ENCODE results near the gene ZNF814. TPM values are rescaled to one million over a fixed set of nuclear protein-coding genes. Genes with fewer than 3 reads are reported as not detected.

The ZNF814 gene
- 1 to 10 TPM; 5.8 to 9.4 (median 7.5) TPM for total RNA-seq

DNA sequence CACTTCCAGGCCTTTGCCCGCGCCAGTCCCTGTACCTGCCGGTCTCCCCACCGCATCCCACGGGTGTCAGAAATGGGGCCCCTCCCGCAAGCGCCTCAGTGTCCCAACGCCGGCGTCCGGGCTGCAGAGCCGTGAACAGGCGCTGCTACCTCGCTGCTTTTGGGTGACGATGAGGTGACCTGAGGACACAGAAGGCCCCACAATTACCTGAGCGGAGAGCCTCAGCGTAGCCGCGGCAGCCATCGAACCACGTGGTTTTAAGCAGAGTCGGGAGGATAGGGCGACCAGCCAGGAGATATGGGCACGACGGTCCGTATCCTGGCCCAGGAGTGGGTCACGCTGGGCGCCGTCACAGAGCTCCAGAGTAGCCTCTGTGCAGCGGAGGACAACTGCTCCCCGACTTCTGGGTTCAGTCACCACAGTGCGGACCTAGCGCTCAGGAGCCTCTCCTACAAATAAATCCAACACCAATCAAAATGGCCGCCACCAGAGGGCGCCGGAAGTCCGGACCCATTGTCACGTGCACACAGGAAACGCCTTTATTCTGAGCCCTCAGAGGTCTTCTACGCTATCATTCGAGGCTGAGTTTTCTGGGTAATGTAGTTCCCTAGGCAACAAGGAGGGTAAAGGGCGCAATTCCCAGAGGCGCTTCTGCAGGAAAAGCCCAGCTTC is at the start of gene ZNF814:
TSS of gene ZNF814 (minus strand) at position 478 of the 672 bp plus-strand sequence. CDS start at position 243, 235 bp downstream.
- Histone ChIP-seq H3K27me3 (no peaks in the 10 kb centered on the region), H3K36me3 (peaks cover 0 to 21% (median 8%) of the 10 kb centered on the region in 4 donors), H3K27ac (replicated peaks in 1 of 4) (peak within 1 kb of the TSS; percentile 74 to 84 (median 78)), H3K4me3 (peak within 1 kb of the TSS; percentile 57 to 85 (median 74)), H3K4me1 (peaks cover 0 to 22% (median 17%) of the 10 kb centered on the region in 4 donors), H3K9me3 (peaks cover 0 to 19% (median 4%) of the 10 kb centered on the region in 4 donors)
- TF ChIP-seq POLR2AphosphoS5 (IDR thresholded peaks at IDR 0.05) (peak; percentile 60 to 69), EP300 (IDR thresholded peaks at IDR 0.05) (no peak), POLR2A (IDR thresholded peaks at IDR 0.05; ENCODE audit: low read depth) (no peak), CTCF (IDR thresholded peaks at IDR 0.05) (peak; percentile 36 to 48 (median 37))
- WGBS, result 3% methylated on average over 5 of the region's 43 CpGs
- intact Hi-C loops (cut with DNase I), result no loop called here
- DNase-seq (ENCODE audit: extremely low spot score), result peak; percentile 94

- intact Hi-C loops (cut with DNase I), result loop anchor here (5.0 kb wide), 1 partner anchor 67 kb away; the partner anchor contains the start of gene ZNF606
- Histone ChIP-seq H3K4me3 (peak overlapping the region in 2 of 4 donors; percentile 70 to 78), H3K27me3 (no peaks in the 10 kb centered on the region), H3K27ac (replicated peaks in 1 of 4) (no peak overlapping the region), H3K36me3 (peaks cover under 1 to 55% (median 10%) of the 10 kb centered on the region in 4 donors), H3K4me1 (peaks cover 4 to 18% (median 13%) of the 10 kb centered on the region in 4 donors), H3K9me3 (peaks cover 0 to 66% (median 38%) of the 10 kb centered on the region in 4 donors)
- no peak for TF ChIP-seq POLR2AphosphoS5 (IDR thresholded peaks at IDR 0.05)
- TF ChIP-seq POLR2A (IDR thresholded peaks at IDR 0.05; ENCODE audit: low read depth), result no peak
- TF ChIP-seq EP300 (IDR thresholded peaks at IDR 0.05), result no peak
- TF ChIP-seq CTCF (IDR thresholded peaks at IDR 0.05), result no peak
- no peak for DNase-seq (ENCODE audit: extremely low spot score)
- WGBS, result 88% methylated on average over 12 of the region's 12 CpGs
These were observed 46.9 kb upstream of the ZNF814 start for GRCh38 chr19:57935731-57936130.

DNA sequence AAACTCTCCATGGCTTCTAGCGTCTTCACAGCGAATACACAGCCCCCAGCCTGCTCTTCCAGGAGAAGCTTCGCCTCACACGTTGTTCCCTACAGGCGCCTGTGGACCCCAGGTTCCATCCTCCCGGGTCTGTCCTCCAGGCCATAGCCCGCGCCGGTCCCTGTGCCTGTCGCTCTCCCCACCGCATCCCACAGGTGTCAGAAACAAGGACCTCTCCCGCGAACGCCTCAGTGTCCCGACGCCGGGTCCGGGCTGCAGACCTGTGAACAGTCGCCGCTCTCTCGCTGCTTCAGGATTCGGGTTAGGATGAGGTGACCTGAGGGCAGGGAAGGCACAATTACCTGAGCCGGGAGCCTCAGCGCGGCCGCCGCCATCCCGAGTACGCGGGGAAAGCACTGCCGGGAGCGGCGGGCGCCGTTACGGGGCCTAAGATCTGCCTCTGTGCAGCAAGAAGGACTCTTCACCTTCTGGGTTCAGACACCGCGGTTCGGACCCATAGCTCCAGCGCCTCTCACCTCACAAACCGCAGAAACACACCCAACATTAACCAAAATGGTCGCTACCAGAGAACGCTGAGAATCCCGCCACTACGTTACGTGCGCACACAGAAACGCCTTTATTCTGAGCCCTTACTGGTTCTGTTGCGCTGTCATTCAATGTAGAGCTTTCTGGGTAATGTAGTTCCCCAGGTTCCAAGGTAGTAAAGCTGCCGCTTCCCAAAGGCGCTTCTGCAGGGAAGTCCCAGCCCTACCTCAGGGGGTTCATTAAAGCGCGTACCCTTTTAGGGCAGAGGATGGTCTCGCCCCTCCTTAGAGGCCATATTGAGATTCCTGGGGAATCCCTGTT is 46.2 kb upstream of the ZNF814 start, which contains the start of gene ZNF418:
TSS of gene ZNF418 (minus strand) at position 583 of the 846 bp plus-strand sequence. CDS start 1,580 bp downstream, outside the sequence.
- Histone ChIP-seq H3K27me3 (no peaks in the 10 kb centered on the region), H3K27ac (replicated peaks in 1 of 4) (peak within 1 kb of the TSS; percentile 75 to 88 (median 84)), H3K4me3 (peak within 1 kb of the TSS; percentile 70 to 83 (median 74)), H3K4me1 (peaks cover 4 to 18% (median 13%) of the 10 kb centered on the region in 4 donors), H3K9me3 (peaks cover 0 to 71% (median 36%) of the 10 kb centered on the region in 4 donors), H3K36me3 (peaks cover 0 to 53% (median 11%) of the 10 kb centered on the region in 4 donors)
- TF ChIP-seq CTCF (IDR thresholded peaks at IDR 0.05) (no peak), POLR2AphosphoS5 (IDR thresholded peaks at IDR 0.05) (peak in 1 of 2 donors; percentile 74)
- DNase-seq (ENCODE audit: extremely low spot score), result no peak
- intact Hi-C loops (cut with DNase I), result loop anchor here (5.0 kb wide), 1 partner anchor 67 kb away; the partner anchor contains the start of gene ZNF606
- 8% methylated on average over 46 of the region's 54 CpGs for WGBS

GRCh38 chr19:57927587-57927986 is 38.8 kb upstream of the ZNF814 start:
- intact Hi-C loops (cut with DNase I), result no loop called here
- TF ChIP-seq POLR2AphosphoS5 (IDR thresholded peaks at IDR 0.05) (no peak), POLR2A (IDR thresholded peaks at IDR 0.05; ENCODE audit: low read depth) (no peak), EP300 (IDR thresholded peaks at IDR 0.05) (no peak), CTCF (IDR thresholded peaks at IDR 0.05) (no peak)
- Histone ChIP-seq H3K4me1 (no peaks in the 10 kb centered on the region), H3K4me3 (no peak overlapping the region), H3K36me3 (peaks cover 32 to 65% (median 50%) of the 10 kb centered on the region in 4 donors), H3K27me3 (no peaks in the 10 kb centered on the region), H3K9me3 (peaks cover 4 to 81% (median 57%) of the 10 kb centered on the region in 4 donors), H3K27ac (replicated peaks in 1 of 4) (no peak overlapping the region)
- no peak for DNase-seq (ENCODE audit: extremely low spot score)
- WGBS, result 100% methylated on average over 4 of the region's 4 CpGs
